ENCODE results near the gene NLGN1. TPM values are rescaled to one million over a fixed set of nuclear protein-coding genes. Genes with fewer than 3 reads are reported as not detected.

The NLGN1 gene
- total and polyA plus RNA-seq, 2 experiments from 2014 or later = 5.3 to 10.9 TPM

- TF ChIP-seq, protein P1, sequence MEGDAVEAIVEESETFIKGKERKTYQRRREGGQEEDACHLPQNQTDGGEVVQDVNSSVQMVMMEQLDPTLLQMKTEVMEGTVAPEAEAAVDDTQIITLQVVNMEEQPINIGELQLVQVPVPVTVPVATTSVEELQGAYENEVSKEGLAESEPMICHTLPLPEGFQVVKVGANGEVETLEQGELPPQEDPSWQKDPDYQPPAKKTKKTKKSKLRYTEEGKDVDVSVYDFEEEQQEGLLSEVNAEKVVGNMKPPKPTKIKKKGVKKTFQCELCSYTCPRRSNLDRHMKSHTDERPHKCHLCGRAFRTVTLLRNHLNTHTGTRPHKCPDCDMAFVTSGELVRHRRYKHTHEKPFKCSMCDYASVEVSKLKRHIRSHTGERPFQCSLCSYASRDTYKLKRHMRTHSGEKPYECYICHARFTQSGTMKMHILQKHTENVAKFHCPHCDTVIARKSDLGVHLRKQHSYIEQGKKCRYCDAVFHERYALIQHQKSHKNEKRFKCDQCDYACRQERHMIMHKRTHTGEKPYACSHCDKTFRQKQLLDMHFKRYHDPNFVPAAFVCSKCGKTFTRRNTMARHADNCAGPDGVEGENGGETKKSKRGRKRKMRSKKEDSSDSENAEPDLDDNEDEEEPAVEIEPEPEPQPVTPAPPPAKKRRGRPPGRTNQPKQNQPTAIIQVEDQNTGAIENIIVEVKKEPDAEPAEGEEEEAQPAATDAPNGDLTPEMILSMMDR (IDR thresholded peaks at IDR 0.05; ENCODE audit: low read depth, low read length) = no peak
- Histone ChIP-seq H3K4me3 (no peak overlapping the region), H3K36me3 (no peaks in the 10 kb centered on the region), H3K27me3 (no peaks in the 10 kb centered on the region), H3K9me3 (ENCODE audit: low read depth) (no peaks in the 10 kb centered on the region), H3K27ac (no peak overlapping the region), H3K4me1 (ENCODE audit: low read depth) (no peaks in the 10 kb centered on the region)
- no peak for DNase-seq (ENCODE audit: low read depth in 1 of 2, low spot score in 1 of 2)
Observed at GRCh38 chr3:174315225-174315624, 917.7 kb downstream of the NLGN1 start.

GRCh38 chr3:174317005-174317404 is 919.5 kb downstream of the NLGN1 start:
- TF ChIP-seq, protein P1 (IDR thresholded peaks at IDR 0.05; ENCODE audit: low read depth, low read length) = no peak
- H3K27ac ChIP-seq = no peak overlapping the region
- no peak for DNase-seq (ENCODE audit: low read depth in 1 of 2, low spot score in 1 of 2)
- no peaks in the 10 kb centered on the region for H3K4me1 ChIP-seq (ENCODE audit: low read depth)
- H3K27me3 ChIP-seq = no peaks in the 10 kb centered on the region
- no peak overlapping the region for H3K4me3 ChIP-seq
- no peaks in the 10 kb centered on the region for H3K9me3 ChIP-seq (ENCODE audit: low read depth)
- no peaks in the 10 kb centered on the region for H3K36me3 ChIP-seq

DNA sequence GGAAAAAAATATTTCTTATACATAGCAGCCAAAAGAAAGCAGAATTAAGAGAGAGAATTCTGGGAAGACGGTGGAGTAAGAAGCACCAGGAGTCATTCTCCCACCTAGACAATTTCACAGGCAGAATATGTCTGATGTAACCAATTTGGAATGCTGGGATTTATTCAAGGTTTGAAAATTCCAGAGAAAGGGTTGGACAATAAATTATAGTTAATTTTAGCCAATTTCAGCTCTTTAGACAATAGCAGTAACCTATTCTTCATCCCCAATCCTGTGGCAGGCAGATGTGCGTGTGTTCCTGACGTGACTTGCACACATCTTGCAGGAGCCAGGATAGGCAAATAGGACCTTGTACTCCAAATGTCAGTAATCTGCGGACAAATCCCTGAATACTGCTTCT is 920.6 kb downstream of the NLGN1 start:
- Histone ChIP-seq H3K9me3 (ENCODE audit: low read depth) (no peaks in the 10 kb centered on the region), H3K27me3 (no peaks in the 10 kb centered on the region), H3K36me3 (no peaks in the 10 kb centered on the region), H3K4me1 (ENCODE audit: low read depth) (no peaks in the 10 kb centered on the region), H3K4me3 (no peak overlapping the region), H3K27ac (no peak overlapping the region)
- no peak for DNase-seq (ENCODE audit: low read depth in 1 of 2, low spot score in 1 of 2)
- TF ChIP-seq, protein P1 (IDR thresholded peaks at IDR 0.05; ENCODE audit: low read depth, low read length) = no peak

DNA sequence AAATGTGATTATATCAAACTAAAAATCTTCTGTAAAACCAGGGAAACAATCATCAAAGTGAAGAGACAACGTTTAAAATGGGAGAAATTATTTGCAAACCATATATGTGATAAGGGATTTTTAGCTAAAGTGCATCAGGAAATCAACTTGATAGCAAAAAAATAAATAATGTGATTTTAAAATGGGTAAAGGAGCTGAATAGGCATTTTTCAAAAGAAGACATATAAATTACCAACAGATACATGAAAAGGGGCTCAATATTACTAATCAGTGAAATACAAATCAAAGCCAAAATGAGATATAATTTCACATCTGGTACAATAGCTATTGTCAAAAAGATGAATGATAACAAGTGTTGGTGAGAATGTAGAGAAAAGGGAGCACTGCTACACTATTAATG is 924.0 kb downstream of the NLGN1 start:
- Histone ChIP-seq H3K36me3 (no peaks in the 10 kb centered on the region), H3K27me3 (no peaks in the 10 kb centered on the region), H3K4me3 (no peak overlapping the region), H3K4me1 (ENCODE audit: low read depth) (no peaks in the 10 kb centered on the region), H3K27ac (no peak overlapping the region), H3K9me3 (ENCODE audit: low read depth) (no peaks in the 10 kb centered on the region)
- DNase-seq (ENCODE audit: low read depth in 1 of 2, low spot score in 1 of 2) = no peak
- TF ChIP-seq, protein P1 (IDR thresholded peaks at IDR 0.05; ENCODE audit: low read depth, low read length) = no peak

DNA sequence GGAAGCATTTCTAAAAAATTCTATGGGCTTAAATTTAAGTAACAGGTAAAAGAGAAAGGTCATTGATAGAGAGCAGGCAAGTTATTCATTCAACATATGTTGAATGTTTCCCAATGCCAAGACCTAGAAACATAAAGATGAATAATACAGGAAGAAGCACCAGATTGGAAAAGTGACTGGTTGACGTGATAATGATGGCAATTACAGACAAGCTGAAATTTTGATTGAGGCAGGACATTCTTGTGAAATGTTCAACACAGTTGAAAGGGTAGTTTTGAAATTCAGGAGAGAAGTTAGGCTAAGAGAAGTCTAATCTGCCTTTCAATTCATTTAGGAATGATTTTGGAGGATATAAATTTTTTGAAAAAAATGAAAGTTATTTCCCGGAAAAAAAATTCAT is 925.2 kb downstream of the NLGN1 start:
- H3K4me3 ChIP-seq = no peak overlapping the region
- no peaks in the 10 kb centered on the region for H3K27me3 ChIP-seq
- H3K36me3 ChIP-seq = no peaks in the 10 kb centered on the region
- no peaks in the 10 kb centered on the region for H3K4me1 ChIP-seq (ENCODE audit: low read depth)
- TF ChIP-seq, protein P1 (IDR thresholded peaks at IDR 0.05; ENCODE audit: low read depth, low read length) = no peak
- H3K27ac ChIP-seq = no peak overlapping the region
- no peaks in the 10 kb centered on the region for H3K9me3 ChIP-seq (ENCODE audit: low read depth)
- no peak for DNase-seq (ENCODE audit: low read depth in 1 of 2, low spot score in 1 of 2)

DNA sequence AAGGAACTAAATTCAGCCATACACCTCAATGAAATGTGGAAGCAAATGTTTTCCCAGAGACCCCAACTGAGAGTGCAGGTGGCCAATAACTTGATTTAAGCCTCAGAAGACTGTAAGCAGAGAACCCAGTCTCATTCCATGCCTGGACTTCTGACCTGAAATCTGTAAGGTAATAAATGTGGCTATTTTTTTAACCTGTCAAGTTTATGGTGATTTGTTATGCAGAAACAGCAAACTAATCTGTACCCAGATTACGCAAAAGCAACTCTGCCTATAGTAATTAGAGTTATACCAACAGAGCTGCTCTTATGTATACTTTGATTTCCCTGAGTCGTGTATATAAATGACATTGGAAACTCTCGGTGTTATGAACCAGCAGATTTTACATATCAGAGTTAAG is 927.6 kb downstream of the NLGN1 start:
- H3K4me1 ChIP-seq (ENCODE audit: low read depth) = no peaks in the 10 kb centered on the region
- H3K9me3 ChIP-seq (ENCODE audit: low read depth) = no peaks in the 10 kb centered on the region
- H3K36me3 ChIP-seq = no peaks in the 10 kb centered on the region
- DNase-seq (ENCODE audit: low read depth in 1 of 2, low spot score in 1 of 2) = no peak
- no peak overlapping the region for H3K27ac ChIP-seq
- TF ChIP-seq, protein P1 (IDR thresholded peaks at IDR 0.05; ENCODE audit: low read depth, low read length) = no peak
- H3K4me3 ChIP-seq = no peak overlapping the region
- H3K27me3 ChIP-seq = no peaks in the 10 kb centered on the region

All from cardiac muscle cell (in vitro differentiated cells and primary cell).